Measurements from ENCODE around the gene TLL2.

TLL2 gene

GRCh38 chr10:96390460-96390864 is 123.3 kb downstream of the TLL2 start:
- DNase-seq (ENCODE audit: low spot score): no peak

GRCh38 chr10:96389785-96390184 is 123.9 kb downstream of the TLL2 start:
- DNase-seq (ENCODE audit: low spot score): no peak

DNA sequence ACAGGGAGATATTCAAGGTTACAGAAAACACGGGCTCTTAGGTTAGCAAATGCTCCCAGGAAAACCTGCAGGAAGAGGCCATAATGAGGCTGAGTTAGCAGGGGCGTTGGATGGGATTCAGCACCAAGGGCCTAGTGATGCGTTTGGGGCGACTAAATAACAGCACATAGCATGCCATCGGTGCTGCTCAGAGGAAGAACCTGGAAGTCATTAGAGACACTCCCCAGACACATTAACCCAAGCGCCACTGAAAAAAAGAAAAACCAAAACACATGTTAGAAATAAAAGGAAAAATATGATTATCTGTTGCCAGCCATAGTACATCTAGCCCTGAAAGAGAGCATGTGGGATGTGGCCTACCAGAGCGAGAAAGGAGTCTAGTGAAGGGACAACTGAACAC is 126.1 kb downstream of the TLL2 start:
- no peak for DNase-seq (ENCODE audit: low spot score)

GRCh38 chr10:96387161-96387560 is 126.6 kb downstream of the TLL2 start:
- no peak for DNase-seq (ENCODE audit: low spot score)

GRCh38 chr10:96384506-96384905 is 129.2 kb downstream of the TLL2 start:
- DNase-seq (ENCODE audit: low spot score): no peak

DNA sequence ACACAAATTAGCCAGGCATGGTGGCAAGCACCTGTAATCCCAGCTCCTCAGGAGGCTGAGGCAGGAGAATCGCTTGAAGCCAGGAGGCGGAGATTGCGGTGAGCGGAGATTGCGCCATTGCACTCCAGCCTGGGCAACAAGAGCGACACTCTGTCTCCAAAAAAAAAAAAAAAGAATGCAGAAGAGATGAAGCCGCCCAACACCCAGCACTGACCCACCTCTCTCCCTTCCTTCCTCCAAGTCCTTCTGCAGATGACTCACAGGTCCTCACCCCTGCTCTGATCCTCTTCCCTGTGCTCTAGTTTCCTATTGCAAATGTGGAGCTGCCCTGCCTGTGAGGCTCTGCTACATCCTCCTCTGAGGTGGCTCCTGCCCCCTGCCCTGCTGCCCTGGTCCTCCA is 132.9 kb downstream of the TLL2 start:
- no peak for DNase-seq (ENCODE audit: low spot score)

- DNase-seq (ENCODE audit: low spot score): no peak
These were observed 134.0 kb downstream of the TLL2 start for GRCh38 chr10:96379758-96380157.

- no peak for DNase-seq (ENCODE audit: low spot score)
These were observed 135.0 kb downstream of the TLL2 start for GRCh38 chr10:96378741-96379140.

DNA sequence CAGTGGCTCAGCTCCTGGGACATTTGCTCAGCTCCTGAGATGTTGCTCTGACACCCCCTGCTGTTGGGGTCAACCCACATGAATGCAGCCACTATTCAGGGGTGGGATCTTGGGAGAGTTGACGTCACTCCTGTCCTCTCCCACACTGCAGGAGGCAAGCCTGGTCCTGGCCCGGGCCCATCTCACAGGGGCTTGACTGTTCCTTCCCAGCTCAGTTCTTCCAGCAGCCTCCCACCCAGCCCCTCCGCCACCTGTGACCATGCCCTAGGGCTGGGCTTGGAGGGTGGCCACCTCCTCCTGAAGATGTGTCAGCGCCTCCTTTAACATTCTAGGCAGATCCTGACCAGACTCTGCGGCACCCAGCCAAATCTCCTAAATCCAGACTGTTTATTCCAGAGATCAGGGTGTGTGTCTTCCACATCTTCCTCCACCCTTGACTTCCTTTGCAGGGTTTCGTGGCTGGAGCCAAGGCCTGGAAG is 135.9 kb downstream of the TLL2 start:
- no peak for DNase-seq (ENCODE audit: low spot score)

DNA sequence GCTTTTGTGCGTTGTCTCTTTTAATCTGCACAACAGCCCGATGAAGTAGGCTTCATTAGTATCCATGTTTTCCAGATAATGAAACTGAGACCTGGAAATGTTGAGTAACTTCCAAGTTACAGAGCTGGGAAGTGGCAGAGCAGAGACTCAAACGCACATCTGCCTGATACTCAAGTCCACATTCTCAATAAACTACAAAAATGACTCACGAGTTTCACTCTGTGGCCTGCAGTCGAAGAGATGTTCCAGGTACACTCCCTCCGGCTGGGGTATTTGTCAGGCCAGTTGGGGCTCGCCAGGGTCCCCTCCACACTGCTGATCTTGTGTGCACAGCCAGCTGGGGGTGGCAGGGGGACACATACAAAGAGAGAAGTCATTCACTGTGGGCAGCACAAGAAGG is 137.2 kb downstream of the TLL2 start:
- DNase-seq (ENCODE audit: low spot score): no peak

DNA sequence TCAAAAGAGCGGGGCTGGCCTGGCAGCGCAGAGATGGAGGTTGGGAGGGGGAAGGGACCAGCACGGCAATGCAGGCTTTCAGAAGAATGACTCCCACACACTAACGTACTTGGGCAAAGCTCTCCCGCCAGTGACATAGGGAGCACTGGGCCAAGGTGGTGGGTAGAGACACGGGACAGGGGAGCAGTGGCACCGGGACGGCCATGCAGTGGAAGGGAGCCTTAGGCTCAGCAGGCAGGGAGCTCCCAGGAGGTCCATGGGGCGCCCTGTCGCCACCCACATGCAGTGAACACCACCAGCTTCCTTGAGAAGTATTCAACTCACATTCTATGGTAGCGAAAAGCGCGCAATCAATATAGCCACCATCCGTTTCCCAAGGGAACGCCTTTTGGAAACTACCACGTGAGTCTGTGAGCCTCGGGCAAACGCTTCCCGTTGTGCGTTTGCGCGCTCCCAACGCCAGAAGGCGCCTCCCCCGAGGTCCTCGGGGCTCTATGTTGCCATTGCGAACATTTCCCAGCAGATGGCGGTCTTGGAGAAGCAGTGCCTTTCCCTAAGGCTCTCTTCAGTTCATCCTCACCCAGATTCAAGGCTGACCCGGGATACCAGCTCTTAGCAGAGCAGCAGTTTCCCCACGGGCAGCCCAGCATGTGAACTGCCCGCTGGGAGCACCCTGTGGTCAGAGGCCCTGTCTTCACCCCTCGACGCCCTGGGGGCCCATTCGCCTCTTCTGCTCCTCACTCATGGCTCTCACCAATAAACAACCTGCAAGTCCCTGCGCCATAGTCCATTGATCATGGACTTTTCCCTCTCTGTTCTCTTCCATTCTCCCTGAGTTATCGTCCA is 138.5 kb downstream of the TLL2 start:
- peak; percentile 59 for DNase-seq (ENCODE audit: low spot score)

GRCh38 chr10:96374639-96374984 is 139.1 kb downstream of the TLL2 start:
- DNase-seq (ENCODE audit: low spot score): no peak

DNA sequence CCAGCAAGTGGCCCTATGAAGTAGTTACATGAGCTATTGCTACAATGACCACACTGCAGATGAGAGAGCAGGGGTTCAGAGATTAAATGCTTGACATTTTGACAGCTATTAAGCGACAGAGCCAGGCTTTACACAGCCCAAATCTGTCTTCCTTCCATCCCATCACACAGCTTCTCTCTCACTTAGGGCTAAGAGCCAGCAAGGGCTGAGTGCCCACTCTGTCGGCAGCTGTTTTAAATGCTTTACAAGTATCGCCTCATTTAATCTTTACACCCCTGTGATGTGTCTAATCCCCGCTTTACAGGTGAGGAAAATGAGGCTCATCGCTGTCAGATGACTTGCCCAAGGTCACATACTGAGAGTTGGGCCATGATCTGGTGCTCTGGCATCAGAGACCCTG is 139.7 kb downstream of the TLL2 start:
- DNase-seq (ENCODE audit: low spot score): no peak

DNA sequence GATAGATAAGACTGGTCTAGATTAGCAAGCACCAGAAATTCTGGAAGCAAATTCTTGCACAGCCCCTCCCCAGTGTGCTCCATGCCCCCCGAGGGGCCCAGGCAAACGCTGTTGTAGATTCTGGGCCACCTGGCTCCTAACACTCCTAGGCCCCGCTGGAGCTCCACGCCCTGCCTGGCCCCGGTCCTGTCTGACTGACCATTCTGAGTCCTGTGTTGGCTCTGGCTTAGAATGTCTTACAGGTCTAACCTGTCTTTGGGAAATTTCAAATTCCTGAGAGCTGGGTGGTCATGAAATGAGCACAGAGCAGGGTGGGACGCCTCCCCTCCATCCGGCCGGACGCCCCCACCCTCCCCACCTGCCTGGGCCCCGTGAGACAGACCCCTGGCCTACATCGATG is 142.4 kb downstream of the TLL2 start:
- no peak for DNase-seq (ENCODE audit: low spot score)

DNA sequence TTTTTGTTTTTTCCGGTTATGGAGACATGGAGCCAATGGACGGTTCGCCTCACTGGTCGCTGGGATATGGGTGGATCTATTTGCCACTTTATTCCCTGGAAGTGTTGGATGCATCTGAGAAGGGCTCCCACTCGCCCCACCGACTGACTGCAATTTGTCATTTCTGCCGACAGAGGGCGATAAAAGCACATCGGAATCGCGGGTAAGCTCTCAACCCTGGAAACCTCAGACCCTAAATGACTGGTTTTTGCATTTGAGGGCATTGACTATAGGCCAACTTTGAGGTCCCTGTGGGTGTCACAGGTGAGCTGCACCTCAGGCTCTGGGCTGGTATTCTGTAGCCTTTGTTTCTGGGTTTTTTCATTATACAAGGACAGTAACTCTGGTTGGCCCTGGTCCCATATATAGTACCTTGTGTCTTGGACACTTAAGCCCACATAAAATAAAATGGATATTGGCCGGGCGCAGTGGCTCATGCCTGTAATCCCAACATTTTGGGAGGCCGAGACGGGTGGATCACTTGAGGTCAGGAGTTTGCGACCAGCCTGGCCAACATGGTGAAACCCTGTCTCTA is 143.1 kb downstream of the TLL2 start:
- peak; percentile 38 for DNase-seq (ENCODE audit: low spot score)

GRCh38 chr10:96369890-96370583 is 143.7 kb downstream of the TLL2 start:
- DNase-seq (ENCODE audit: low spot score): no peak

DNA sequence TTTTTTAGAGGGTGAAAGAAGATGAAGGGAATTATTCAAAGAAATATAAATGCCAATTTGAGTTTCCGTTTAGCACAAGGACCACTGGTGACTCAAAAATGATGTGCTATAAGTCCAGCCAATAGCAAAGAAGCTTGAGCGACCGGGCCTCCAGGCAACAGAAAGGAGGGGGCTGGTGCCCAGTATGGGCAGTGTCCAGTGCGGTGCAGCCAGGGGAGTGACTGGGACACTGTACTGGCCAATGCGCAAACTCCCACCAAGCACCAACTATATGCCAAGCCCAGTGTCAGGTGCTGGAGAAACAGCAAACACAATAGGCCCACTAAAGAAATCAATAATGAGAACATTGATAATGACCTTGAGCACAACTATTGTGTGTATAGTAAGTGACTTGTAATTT is 144.8 kb downstream of the TLL2 start:
- DNase-seq (ENCODE audit: low spot score): no peak

DNA sequence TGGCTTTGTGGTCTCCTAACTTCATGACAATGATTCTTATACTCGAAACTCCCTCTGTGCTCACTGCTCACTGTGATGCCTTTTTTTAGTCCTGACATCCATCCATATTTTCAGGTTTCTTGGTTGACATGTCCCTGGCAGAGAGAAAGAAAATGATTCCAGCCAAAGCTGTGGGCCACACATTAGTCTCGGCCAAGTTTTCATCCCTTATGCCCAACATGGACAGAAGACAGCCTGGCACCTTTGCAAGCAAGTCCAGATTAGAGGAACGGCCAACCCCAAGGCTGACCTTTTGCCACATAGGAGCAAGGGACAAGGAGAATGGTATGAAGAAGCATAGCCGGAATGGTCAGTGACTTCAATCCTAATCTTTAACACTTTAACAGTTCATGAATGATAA is 146.3 kb downstream of the TLL2 start:
- DNase-seq (ENCODE audit: low spot score): no peak

GRCh38 chr10:96366508-96366907 is 147.2 kb downstream of the TLL2 start:
- no peak for DNase-seq (ENCODE audit: low spot score)

- DNase-seq (ENCODE audit: low spot score): no peak
These were observed 148.2 kb downstream of the TLL2 start for GRCh38 chr10:96365571-96365970.

GRCh38 chr10:96360766-96361165 is 153.0 kb downstream of the TLL2 start:
- DNase-seq (ENCODE audit: low spot score): no peak

- DNase-seq (ENCODE audit: low spot score): no peak
These were observed 153.4 kb downstream of the TLL2 start for GRCh38 chr10:96360331-96360730.

DNA sequence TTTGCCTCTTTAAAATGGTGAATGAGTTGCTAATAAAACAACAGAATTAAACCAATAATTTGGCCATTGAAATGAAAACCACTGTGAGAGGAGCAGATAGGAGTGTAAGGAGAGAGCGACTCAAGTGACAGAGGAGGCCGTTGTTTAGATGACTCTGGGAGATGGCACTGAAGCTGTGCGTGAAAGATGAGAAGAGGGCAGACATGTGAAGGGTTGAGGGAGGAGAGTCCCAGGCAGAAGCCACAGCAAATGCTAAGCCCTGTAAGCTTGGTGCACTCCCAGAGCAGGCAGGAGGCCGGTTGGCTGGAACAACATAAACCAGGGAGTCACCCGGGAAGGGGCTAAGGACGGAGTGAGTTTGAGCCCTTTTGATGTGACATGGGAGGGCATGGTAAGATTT is 154.1 kb downstream of the TLL2 start:
- DNase-seq (ENCODE audit: low spot score): no peak
